Neural progenitor cell (in vitro differentiated cells): ENCODE measurements around the gene TRIM3.

Experiments
- CTCF ChIP-seq: fragments of 200-600 bp; sonication (generic); IDR thresholded peaks from 2 replicates; pipeline ENCODE4 v1.5.1; 2017; ENCODE audit warnings: antibody characterized with exemption, mild to moderate bottlenecking
- EZH2 ChIP-seq: fragments of 200-600 bp; sonication (generic); IDR thresholded peaks from 2 replicates; pipeline ENCODE4 v1.6.1; 2017; ENCODE audit warnings: antibody characterized with exemption, mild to moderate bottlenecking, moderate library complexity

GRCh38 chr11:6413791-6414201, 59.9 kb downstream of the TRIM3 start:
- no peak for TF ChIP-seq CTCF
- TF ChIP-seq EZH2 = no peak
